ENCODE data around the gene CPVL. TPM values are rescaled to one million over a fixed set of nuclear protein-coding genes. Genes with fewer than 3 reads are reported as not detected.

The CPVL gene
- total RNA-seq, 4 donors from 2014 or later: 8.0 to 28.5 (median 11.3) TPM

- H3K4me3 ChIP-seq: no peak overlapping the region
- H3K27me3 ChIP-seq: no peaks in the 10 kb centered on the region
- no peak for TF ChIP-seq POLR2AphosphoS5 (IDR thresholded peaks at IDR 0.05)
- TF ChIP-seq CTCF (IDR thresholded peaks at IDR 0.05): peak; percentile 72 to 87 (median 74)
- no peak for TF ChIP-seq POLR2A (IDR thresholded peaks at IDR 0.05; ENCODE audit: low read depth)
- no peak for TF ChIP-seq EP300 (IDR thresholded peaks at IDR 0.05)
- intact Hi-C loops (cut with DNase I): loop anchor here (5.0 to 10.0 kb wide), 2 partner anchors 151 to 301 kb away; partner anchors contain the start of gene TRIL
- no peak for DNase-seq (ENCODE audit: extremely low spot score)
- H3K4me1 ChIP-seq: peaks cover 0 to 2% (median 0%) of the 10 kb centered on the region in 4 donors
- WGBS: 69% methylated on average over 3 of the region's 4 CpGs
- H3K9me3 ChIP-seq: no peaks in the 10 kb centered on the region
- H3K36me3 ChIP-seq: no peaks in the 10 kb centered on the region
- no peak overlapping the region for H3K27ac ChIP-seq (replicated peaks in 1 of 4)
Observed at GRCh38 chr7:29105752-29106668, 40.3 kb downstream of the CPVL start.

- H3K36me3 ChIP-seq: no peaks in the 10 kb centered on the region
- intact Hi-C loops (cut with DNase I): loop anchor here (5.0 to 10.0 kb wide), 2 partner anchors 150 to 302 kb away; partner anchors contain the start of gene TRIL
- H3K4me1 ChIP-seq: peaks cover 4 to 10% (median 7%) of the 10 kb centered on the region in 4 donors
- H3K9me3 ChIP-seq: no peaks in the 10 kb centered on the region
- H3K27ac ChIP-seq (replicated peaks in 1 of 4): no peak overlapping the region
- no peak for TF ChIP-seq EP300 (IDR thresholded peaks at IDR 0.05)
- TF ChIP-seq POLR2AphosphoS5 (IDR thresholded peaks at IDR 0.05): no peak
- no peak for TF ChIP-seq POLR2A (IDR thresholded peaks at IDR 0.05; ENCODE audit: low read depth)
- TF ChIP-seq CTCF (IDR thresholded peaks at IDR 0.05): no peak
- no peak for DNase-seq (ENCODE audit: extremely low spot score)
- H3K4me3 ChIP-seq: no peak overlapping the region
- H3K27me3 ChIP-seq: no peaks in the 10 kb centered on the region
- WGBS: 80% methylated on average over 4 of the region's 4 CpGs
Observed at GRCh38 chr7:29105191-29105590, 41.1 kb downstream of the CPVL start.

GRCh38 chr7:29102558-29103151 is 43.7 kb downstream of the CPVL start:
- WGBS: 13% methylated on average over 7 of the region's 7 CpGs
- intact Hi-C loops (cut with DNase I): loop anchor here (2.0 to 10.0 kb wide), 2 partner anchors 148 to 176 kb away; partner anchors contain the start of gene TRIL
- Histone ChIP-seq H3K27ac (replicated peaks in 1 of 4) (no peak overlapping the region), H3K36me3 (no peaks in the 10 kb centered on the region), H3K27me3 (no peaks in the 10 kb centered on the region), H3K4me1 (peaks cover 9 to 18% (median 13%) of the 10 kb centered on the region in 4 donors), H3K9me3 (no peaks in the 10 kb centered on the region), H3K4me3 (no peak overlapping the region)
- TF ChIP-seq CTCF (IDR thresholded peaks at IDR 0.05) (peak; percentile 63 to 65 (median 64)), EP300 (IDR thresholded peaks at IDR 0.05) (no peak)
- DNase-seq (ENCODE audit: extremely low spot score): no peak

GRCh38 chr7:29100924-29101323 is 45.4 kb downstream of the CPVL start:
- no peak for TF ChIP-seq POLR2A (IDR thresholded peaks at IDR 0.05; ENCODE audit: low read depth)
- no peak for TF ChIP-seq POLR2AphosphoS5 (IDR thresholded peaks at IDR 0.05)
- no peak for TF ChIP-seq EP300 (IDR thresholded peaks at IDR 0.05)
- TF ChIP-seq CTCF (IDR thresholded peaks at IDR 0.05): no peak
- peaks cover 9 to 18% (median 13%) of the 10 kb centered on the region in 4 donors for H3K4me1 ChIP-seq
- intact Hi-C loops (cut with DNase I): loop anchor here (10.0 kb wide), 1 partner anchor 146 kb away; the partner anchor contains the start of gene TRIL
- no peak for DNase-seq (ENCODE audit: extremely low spot score)
- no peaks in the 10 kb centered on the region for H3K9me3 ChIP-seq
- no peak overlapping the region for H3K4me3 ChIP-seq
- H3K27ac ChIP-seq (replicated peaks in 1 of 4): no peak overlapping the region
- 76% methylated on average over 1 of the region's 1 CpG for WGBS
- H3K36me3 ChIP-seq: peaks cover 0 to under 1% (median 0%) of the 10 kb centered on the region in 4 donors
- H3K27me3 ChIP-seq: no peaks in the 10 kb centered on the region
